Activated T-helper 2 cell treated with anti-CD3 and anti-CD28 coated beads, Interferon-gamma antibody, Interleukin-2, Interleukin-4, amounts not matched to agents 10 μg/mL and 5 μg/mL and 100 μg/mL, durations not matched to agents 14 hours and 24 hours and 36 hours (primary cell): Measurements from ENCODE around the gene NKAPL. TPM values are rescaled to one million over a fixed set of nuclear protein-coding genes. Genes with fewer than 3 reads are reported as not detected.

Source experiments
- DNase-seq: peaks from one replicate; pipeline ENCODE4 v3.0.0; 2021; ENCODE audit warnings: low spot score
- H3K27ac Mint-ChIP-seq: one replicate; pipeline ENCODE4 v1.8.0; 2021; ENCODE audit warnings: mixed read lengths
- H3K27me3 Mint-ChIP-seq: one replicate; pipeline ENCODE4 v1.8.0; 2021; ENCODE audit warnings: low read depth, mixed read lengths
- H3K36me3 Mint-ChIP-seq: one replicate; pipeline ENCODE4 v1.8.0; 2021; ENCODE audit warnings: low read depth, mixed read lengths
- H3K4me1 Mint-ChIP-seq: one replicate; pipeline ENCODE4 v1.8.0; 2021; ENCODE audit warnings: low read depth, mixed read lengths
- H3K4me3 Mint-ChIP-seq: one replicate; pipeline ENCODE4 v1.8.0; 2021; ENCODE audit warnings: low read depth, mild to moderate bottlenecking, moderate library complexity, mixed read lengths
- H3K9me3 Mint-ChIP-seq: one replicate; pipeline ENCODE4 v1.8.0; 2021; ENCODE audit warnings: mixed read lengths
- intact Hi-C: fragments of 100-400 bp; cut with micrococcal nuclease; formaldehyde crosslinking; loops from one replicate; pipeline ENCODE4 v1.15.1; 2023
- total RNA-seq: library from RNA; stranded (reverse); gene quantifications from 2 replicates; pipeline ENCODE4 v1.2.3, GENCODE V29; 2022

The NKAPL gene
- total RNA-seq, 1 donor from 2014 or later = not detected

- H3K9me3 Mint-ChIP-seq = peaks cover 11% of the 10 kb centered on the region
- DNase-seq = no peak
- no peaks in the 10 kb centered on the region for H3K27me3 Mint-ChIP-seq
- H3K4me1 Mint-ChIP-seq = peaks cover 18% of the 10 kb centered on the region
- H3K4me3 Mint-ChIP-seq = no peak overlapping the region
- H3K36me3 Mint-ChIP-seq = peaks cover 15% of the 10 kb centered on the region
- no peak overlapping the region for H3K27ac Mint-ChIP-seq
- intact Hi-C loops = no loop called here
These were observed 5.0 kb upstream of the NKAPL start for GRCh38 chr6:28254121-28254519.

DNA sequence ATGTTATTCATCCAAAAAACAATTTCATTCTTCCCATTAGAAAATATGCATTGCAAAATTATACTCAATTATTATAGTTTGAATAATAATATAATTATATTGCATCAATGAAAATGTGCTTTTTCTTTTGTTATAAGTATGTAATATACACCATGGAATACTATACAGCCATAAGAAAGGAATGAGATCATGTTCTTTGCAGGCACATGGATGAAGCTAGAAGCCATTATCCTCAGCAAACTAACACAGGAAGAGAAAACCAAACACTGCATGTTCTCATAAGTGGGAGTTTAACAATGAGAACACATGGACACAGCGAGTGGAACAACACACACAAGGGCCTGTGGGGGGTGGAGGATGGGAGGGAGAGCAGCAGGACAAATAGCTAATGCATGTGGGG lies 2.1 kb upstream of the NKAPL start:
- peaks cover 9% of the 10 kb centered on the region for H3K4me1 Mint-ChIP-seq
- H3K27me3 Mint-ChIP-seq = peaks cover 10% of the 10 kb centered on the region
- intact Hi-C loops = no loop called here
- H3K9me3 Mint-ChIP-seq = peaks cover 16% of the 10 kb centered on the region
- H3K36me3 Mint-ChIP-seq = peaks cover 9% of the 10 kb centered on the region
- DNase-seq = no peak
- H3K4me3 Mint-ChIP-seq = no peak overlapping the region
- no peak overlapping the region for H3K27ac Mint-ChIP-seq

DNA sequence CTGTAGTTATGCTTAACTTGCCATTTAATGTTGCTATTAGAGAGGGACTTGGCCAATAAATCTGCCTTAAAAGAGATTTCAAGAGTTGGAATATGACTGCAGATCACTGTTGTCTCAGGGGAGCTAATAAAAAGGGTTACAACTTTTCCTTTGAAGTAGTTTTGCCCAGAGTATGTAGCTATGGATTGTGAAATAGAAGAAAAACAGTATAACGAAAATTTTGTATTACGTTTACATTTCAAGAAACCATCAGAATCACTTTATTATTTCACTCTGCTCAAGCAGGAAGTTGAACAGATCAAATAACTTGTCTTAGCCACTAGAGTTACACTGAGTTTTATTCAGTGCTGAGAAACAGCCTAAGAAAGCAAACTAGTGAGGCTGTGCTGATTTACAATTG lies 4.8 kb downstream of the NKAPL start:
- intact Hi-C loops = no loop called here
- no peak for DNase-seq
- Mint-ChIP-seq H3K4me3 (no peak overlapping the region), H3K9me3 (peaks cover 6% of the 10 kb centered on the region), H3K36me3 (peaks cover under 1% of the 10 kb centered on the region), H3K27ac (no peak overlapping the region), H3K4me1 (peaks cover 20% of the 10 kb centered on the region), H3K27me3 (peaks cover 20% of the 10 kb centered on the region)

- Mint-ChIP-seq H3K36me3 (peaks cover 3% of the 10 kb centered on the region), H3K4me3 (no peak overlapping the region), H3K27ac (no peak overlapping the region), H3K9me3 (no peaks in the 10 kb centered on the region), H3K4me1 (peaks cover 23% of the 10 kb centered on the region), H3K27me3 (peaks cover 16% of the 10 kb centered on the region)
- DNase-seq = no peak
- intact Hi-C loops = loop anchor here (5.0 kb wide), 3 partner anchors 53 to 128 kb away; partner anchors contain the start of gene ZSCAN31
These were observed 5.8 kb downstream of the NKAPL start for GRCh38 chr6:28264834-28265401.

DNA sequence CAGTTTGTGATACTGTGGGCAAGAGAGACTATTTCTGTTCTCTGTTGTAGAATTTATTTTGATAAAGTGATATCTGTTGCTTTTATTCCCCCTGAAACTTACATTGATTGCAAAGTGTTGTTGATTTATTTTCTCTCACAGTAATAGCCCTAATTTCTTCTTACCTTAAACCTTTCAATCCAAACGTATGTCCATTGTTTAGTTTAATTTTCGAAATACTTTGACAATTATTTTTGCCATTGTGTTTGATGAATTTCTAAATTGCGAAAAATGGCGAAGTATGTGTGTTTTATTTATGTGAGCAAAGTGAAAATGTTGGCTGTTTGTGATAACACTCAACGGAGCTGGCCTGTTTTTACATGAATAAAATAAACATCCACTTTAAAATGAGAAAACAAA lies 7.5 kb downstream of the NKAPL start:
- no peaks in the 10 kb centered on the region for H3K9me3 Mint-ChIP-seq
- H3K27me3 Mint-ChIP-seq = peaks cover 12% of the 10 kb centered on the region
- DNase-seq = no peak
- peaks cover 8% of the 10 kb centered on the region for H3K36me3 Mint-ChIP-seq
- peaks cover 28% of the 10 kb centered on the region for H3K4me1 Mint-ChIP-seq
- no peak overlapping the region for H3K27ac Mint-ChIP-seq
- no peak overlapping the region for H3K4me3 Mint-ChIP-seq
- intact Hi-C loops = loop anchor here (2.0 to 5.0 kb wide), 4 partner anchors 54 to 129 kb away; partner anchors contain the start of gene ZSCAN31

DNA sequence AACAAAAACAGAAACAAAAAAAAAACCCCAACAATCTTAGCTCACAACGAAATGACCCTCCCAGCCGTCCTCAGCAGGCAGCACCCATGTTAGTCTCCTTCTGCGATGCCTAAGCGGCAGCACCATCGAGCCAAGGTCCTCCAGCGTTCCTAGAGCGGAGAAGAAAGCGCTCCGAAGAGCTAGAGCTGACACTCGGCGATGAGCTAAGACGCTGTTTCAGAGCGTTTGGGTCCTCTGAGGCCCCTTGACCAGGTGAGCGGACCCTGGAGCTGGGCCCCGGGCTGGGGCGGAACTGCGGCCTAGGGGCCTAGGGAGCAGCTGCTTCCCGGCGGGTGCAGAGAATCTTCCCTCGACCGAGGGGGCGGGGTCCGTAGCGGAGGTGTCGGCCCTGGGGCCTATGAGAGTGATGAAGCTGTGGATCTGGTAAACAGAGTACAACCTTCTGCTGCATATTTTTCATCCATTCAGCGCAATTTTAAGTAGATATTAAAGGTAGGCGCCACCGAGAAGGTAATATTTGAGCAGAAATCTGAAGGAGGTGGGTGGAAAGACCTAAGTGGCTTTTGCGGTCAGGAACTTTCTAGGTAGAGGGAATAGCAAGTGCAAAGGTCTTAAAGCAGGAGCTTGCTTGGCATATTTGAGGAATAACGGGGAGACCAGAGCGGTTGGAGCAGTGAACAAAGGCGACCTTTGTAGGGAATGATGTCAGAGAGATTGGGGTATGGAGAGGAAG lies 8.0 kb downstream of the NKAPL start, which contains the start of gene ZSCAN26:
Gene ZSCAN26, plus strand, starts transcription at position 182 of the 733 bp plus-strand sequence. CDS start 4,777 bp downstream, outside the sequence.
- peaks cover 13% of the 10 kb centered on the region for H3K36me3 Mint-ChIP-seq
- H3K4me3 Mint-ChIP-seq = no peak within 1 kb of the TSS
- DNase-seq = peak; percentile 79
- H3K4me1 Mint-ChIP-seq = peaks cover 28% of the 10 kb centered on the region
- no peak within 1 kb of the TSS for H3K27ac Mint-ChIP-seq
- no peaks in the 10 kb centered on the region for H3K9me3 Mint-ChIP-seq
- peaks cover 10% of the 10 kb centered on the region for H3K27me3 Mint-ChIP-seq
- intact Hi-C loops = loop anchor here (1.0 to 5.0 kb wide), 5 partner anchors 15 to 130 kb away; partner anchors contain the start of genes ZKSCAN4 and ZSCAN31

DNA sequence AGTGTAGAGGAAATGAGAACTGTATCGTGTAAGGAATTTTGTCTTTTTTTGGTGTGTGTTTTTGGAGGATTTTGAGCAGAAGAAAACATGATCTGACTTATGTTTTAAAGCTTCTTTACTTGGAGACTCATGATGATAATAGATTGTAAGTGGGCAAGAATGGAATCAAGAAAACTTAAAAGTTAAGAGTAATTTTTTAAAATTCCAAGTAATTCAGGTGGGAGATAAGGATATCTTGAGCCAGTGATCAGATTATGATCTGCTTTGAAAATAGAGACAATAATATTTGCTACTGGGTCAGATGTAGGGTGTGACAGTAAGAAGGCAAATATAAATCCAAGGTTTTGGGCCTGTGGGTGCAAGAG lies 8.6 kb downstream of the NKAPL start:
- Mint-ChIP-seq H3K36me3 (peaks cover 19% of the 10 kb centered on the region), H3K27me3 (peaks cover 8% of the 10 kb centered on the region), H3K4me1 (peaks cover 28% of the 10 kb centered on the region), H3K9me3 (no peaks in the 10 kb centered on the region), H3K27ac (no peak overlapping the region), H3K4me3 (no peak overlapping the region)
- intact Hi-C loops = loop anchor here (1.0 to 5.0 kb wide), 5 partner anchors 15 to 130 kb away; partner anchors contain the start of genes ZKSCAN4 and ZSCAN31
- DNase-seq = no peak

- intact Hi-C loops = loop anchor here (5.0 kb wide), 3 partner anchors 57 to 132 kb away; partner anchors contain the start of gene ZSCAN31
- H3K4me1 Mint-ChIP-seq = peaks cover 22% of the 10 kb centered on the region
- no peaks in the 10 kb centered on the region for H3K27me3 Mint-ChIP-seq
- H3K4me3 Mint-ChIP-seq = no peak overlapping the region
- peak overlapping the region; percentile 47 for H3K27ac Mint-ChIP-seq
- no peak for DNase-seq
- peaks cover 31% of the 10 kb centered on the region for H3K36me3 Mint-ChIP-seq
- no peaks in the 10 kb centered on the region for H3K9me3 Mint-ChIP-seq
These were observed 10.4 kb downstream of the NKAPL start for GRCh38 chr6:28269492-28269891.

DNA sequence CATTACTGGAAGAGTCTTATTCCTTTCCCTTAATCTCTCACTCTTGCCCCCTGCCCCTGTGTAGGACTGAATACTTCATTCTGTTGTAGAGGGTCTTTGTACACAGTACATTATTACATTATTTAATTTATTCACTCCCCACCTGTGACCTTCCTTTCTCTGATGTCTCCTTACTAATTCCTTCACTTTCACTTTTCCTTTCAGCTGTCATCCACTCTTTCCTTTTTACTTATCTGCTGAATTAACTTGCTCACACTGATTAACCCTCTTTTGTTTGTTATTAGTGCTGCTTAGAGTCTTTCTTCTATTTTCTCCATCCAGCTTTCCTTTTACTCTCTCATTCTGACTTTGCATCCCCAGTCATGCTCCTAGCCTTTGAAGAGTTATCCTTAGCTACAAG lies 15.8 kb downstream of the NKAPL start:
- Mint-ChIP-seq H3K36me3 (peaks cover 52% of the 10 kb centered on the region), H3K9me3 (no peaks in the 10 kb centered on the region), H3K4me1 (peaks cover 10% of the 10 kb centered on the region), H3K4me3 (no peak overlapping the region), H3K27me3 (no peaks in the 10 kb centered on the region), H3K27ac (no peak overlapping the region)
- intact Hi-C loops = no loop called here
- no peak for DNase-seq

DNA sequence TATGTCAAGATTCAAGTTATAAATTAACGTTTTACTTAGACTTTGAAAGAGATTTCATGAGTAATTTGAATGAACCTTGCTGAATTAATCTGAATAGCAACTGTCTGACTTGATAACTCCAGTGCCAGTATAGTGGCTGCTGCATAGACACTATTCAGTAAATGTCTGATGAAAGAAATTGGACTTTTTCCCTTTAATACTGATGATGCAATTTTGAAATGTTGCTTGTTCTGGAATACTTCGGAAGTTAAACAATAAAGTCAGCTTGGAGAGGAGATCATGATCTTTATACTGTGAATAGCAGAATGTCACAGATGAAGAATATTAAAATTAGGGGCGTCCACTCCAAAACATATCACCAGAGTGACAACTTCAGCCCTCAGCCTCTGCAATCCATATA lies 18.6 kb downstream of the NKAPL start:
- H3K27me3 Mint-ChIP-seq = no peaks in the 10 kb centered on the region
- no peaks in the 10 kb centered on the region for H3K9me3 Mint-ChIP-seq
- H3K36me3 Mint-ChIP-seq = peaks cover 36% of the 10 kb centered on the region
- peaks cover 15% of the 10 kb centered on the region for H3K4me1 Mint-ChIP-seq
- H3K27ac Mint-ChIP-seq = no peak overlapping the region
- no peak for DNase-seq
- no peak overlapping the region for H3K4me3 Mint-ChIP-seq
- intact Hi-C loops = no loop called here

DNA sequence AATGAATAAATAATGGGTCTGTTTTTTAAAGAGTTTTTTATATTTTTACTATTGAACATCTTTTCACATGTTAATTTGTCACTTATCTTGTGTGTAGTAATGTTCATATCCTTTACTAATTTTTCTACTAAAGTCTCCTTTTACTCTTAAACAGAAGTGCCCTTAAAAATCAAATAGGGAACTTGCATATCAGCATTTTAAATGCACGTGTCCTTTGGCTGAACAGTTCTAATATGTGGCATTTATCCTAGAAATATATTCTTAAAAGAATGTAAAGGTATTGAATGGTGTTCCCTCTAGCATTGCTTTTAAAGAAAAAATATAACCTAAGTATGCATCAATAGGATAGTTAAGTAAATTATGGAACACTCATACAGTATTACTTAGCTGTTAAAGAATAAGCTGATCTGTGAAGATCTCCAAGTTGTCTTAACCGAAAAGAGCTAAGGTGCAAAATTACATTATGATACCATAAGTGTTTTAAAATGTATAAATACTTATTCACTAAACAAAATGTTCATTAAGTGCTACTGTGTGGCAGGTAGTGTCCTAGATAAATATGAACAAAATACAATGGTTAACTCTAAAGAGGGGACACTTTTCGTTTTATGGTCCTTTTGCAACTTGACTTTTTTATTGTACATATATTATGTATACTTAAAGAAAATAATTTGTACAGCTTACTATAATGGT lies 21.6 kb downstream of the NKAPL start:
- H3K9me3 Mint-ChIP-seq = no peaks in the 10 kb centered on the region
- H3K27ac Mint-ChIP-seq = no peak overlapping the region
- DNase-seq = no peak
- H3K27me3 Mint-ChIP-seq = no peaks in the 10 kb centered on the region
- H3K4me1 Mint-ChIP-seq = peaks cover 12% of the 10 kb centered on the region
- peak overlapping the region; percentile 85 for H3K4me3 Mint-ChIP-seq
- intact Hi-C loops = loop anchor here (1.0 to 5.0 kb wide), 2 partner anchors 28 to 52 kb away; partner anchors contain the start of gene ZKSCAN4
- peaks cover 30% of the 10 kb centered on the region for H3K36me3 Mint-ChIP-seq

DNA sequence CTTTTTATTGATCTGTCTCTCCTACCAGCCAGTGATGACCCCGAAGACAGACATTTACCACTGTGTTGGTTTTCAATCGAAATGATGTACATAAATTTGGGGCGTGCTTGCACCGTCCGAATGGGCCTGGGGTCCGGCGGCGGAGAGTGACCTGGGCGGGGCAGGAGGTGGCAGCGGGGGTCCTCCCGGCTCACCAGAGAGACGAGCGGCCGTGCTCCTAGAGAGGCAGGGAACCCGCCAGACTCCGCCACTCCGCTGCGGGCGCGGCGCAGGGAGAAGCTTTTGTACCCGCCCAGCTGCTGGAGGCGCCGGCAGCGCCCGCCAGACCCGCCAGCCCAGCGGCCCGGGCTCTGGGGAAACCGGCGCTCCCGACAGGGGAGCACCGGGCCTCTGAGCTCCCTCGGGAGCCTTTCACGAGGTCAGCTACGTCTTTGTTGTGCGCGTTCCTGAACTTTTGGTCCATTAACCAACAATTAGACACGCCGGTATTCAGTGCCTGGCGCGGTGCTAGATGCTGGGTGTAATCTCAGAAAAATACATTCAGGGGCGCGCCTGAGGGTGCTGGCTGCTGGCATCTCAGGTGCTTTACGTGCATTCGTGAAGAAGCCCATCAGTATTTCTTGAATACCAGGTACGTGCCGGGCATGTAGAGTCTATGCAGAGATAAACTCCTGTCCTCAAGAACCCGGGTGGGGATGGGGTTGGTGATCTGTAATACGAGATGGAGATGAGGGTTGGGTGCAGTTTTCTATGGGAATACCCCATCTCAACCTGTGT lies 22.4 kb downstream of the NKAPL start, which contains the start of gene PGBD1:
Gene PGBD1, plus strand, starts transcription at position 285 of the 777 bp plus-strand sequence. CDS start 2,242 bp downstream, outside the sequence.
- H3K4me1 Mint-ChIP-seq = peaks cover 12% of the 10 kb centered on the region
- H3K27me3 Mint-ChIP-seq = no peaks in the 10 kb centered on the region
- DNase-seq = peak; percentile 40
- intact Hi-C loops = loop anchor here (1.0 to 5.0 kb wide), 2 partner anchors 29 to 51 kb away; partner anchors contain the start of gene ZKSCAN4
- H3K27ac Mint-ChIP-seq = no peak within 1 kb of the TSS
- peak within 1 kb of the TSS; percentile 85 for H3K4me3 Mint-ChIP-seq
- H3K9me3 Mint-ChIP-seq = no peaks in the 10 kb centered on the region
- peaks cover 26% of the 10 kb centered on the region for H3K36me3 Mint-ChIP-seq
